Smooth muscle cell (in vitro differentiated cells): ENCODE data around the gene DHRS9. TPM values are rescaled to one million over a fixed set of nuclear protein-coding genes. Genes with fewer than 3 reads are reported as not detected.

Source experiments
- DNase-seq: peaks from one replicate; lab custom pipeline; 2025; ENCODE audit not compliant: unreplicated experiment; lab: John Stamatoyannopoulos, UW
- H2AFZ ChIP-seq: fragments of 200-600 bp; sonication (generic); 2 replicates; pipeline ENCODE4 v1.6.0; 2016; ENCODE audit warnings: antibody characterized with exemption, low read depth, mild to moderate bottlenecking
- H3F3A ChIP-seq: fragments of 200-600 bp; sonication (generic); 2 replicates; pipeline ENCODE4 v1.6.0; 2017; ENCODE audit warnings: antibody characterized with exemption, low read depth
- H3K27ac ChIP-seq: fragments of 200-600 bp; sonication (generic); 2 replicates; pipeline ENCODE4 v1.5.1; 2016; ENCODE audit warnings: low read depth, mild to moderate bottlenecking
- H3K27me3 ChIP-seq: fragments of 200-600 bp; sonication (generic); 2 replicates; pipeline ENCODE4 v1.6.1; 2016; ENCODE audit warnings: low read depth, mild to moderate bottlenecking
- H3K36me3 ChIP-seq: fragments of 200-600 bp; sonication (generic); 2 replicates; pipeline ENCODE4 v1.5.1; 2016; ENCODE audit warnings: low read depth
- H3K4me1 ChIP-seq: fragments of 200-600 bp; sonication (generic); 2 replicates; pipeline ENCODE4 v1.5.1; 2016; ENCODE audit warnings: low read depth
- H3K4me2 ChIP-seq: fragments of 200-600 bp; sonication (generic); 2 replicates; pipeline ENCODE4 v1.6.0; 2016; ENCODE audit warnings: mild to moderate bottlenecking
- H3K4me3 ChIP-seq: fragments of 200-600 bp; sonication (generic); 2 replicates; pipeline ENCODE4 v1.5.1; 2016; ENCODE audit warnings: mild to moderate bottlenecking
- H3K79me2 ChIP-seq: fragments of 200-600 bp; sonication (generic); 2 replicates; pipeline ENCODE4 v1.6.0; 2016; ENCODE audit warnings: low read depth, mild to moderate bottlenecking
- H3K9ac ChIP-seq: fragments of 200-600 bp; sonication (generic); 2 replicates; pipeline ENCODE4 v1.6.0; 2016; ENCODE audit warnings: low read depth
- H3K9me3 ChIP-seq: fragments of 200-600 bp; sonication (generic); replicated peaks from 2 replicates; pipeline ENCODE4 v1.5.1; 2016; ENCODE audit warnings: low read depth
- H4K20me1 ChIP-seq: fragments of 200-600 bp; sonication (generic); 2 replicates; pipeline ENCODE4 v1.6.0; 2016; ENCODE audit warnings: low read depth
- CTCF ChIP-seq: fragments of 200-600 bp; sonication (generic); IDR thresholded peaks from 2 replicates; pipeline ENCODE4 v1.5.1; 2017; ENCODE audit warnings: borderline replicate concordance, mild to moderate bottlenecking, antibody characterized with exemption; ENCODE audit not compliant: insufficient read depth, poor library complexity, severe bottlenecking
- WGBS: methylation state at CpG from one replicate; pipeline ENCODE4 v1.1.7; 2016; ENCODE audit warnings: low lambda C conversion rate; 5-methylcytosine and 5-hydroxymethylcytosine counted together
- polyA plus RNA-seq: library from polyadenylated mRNA; unstranded; fragments of >200 nt; fragmentation: Nextera tagmentation; extraction: Ambion mirVana; gene quantifications from 2 replicates; pipeline ENCODE4 v1.2.1, GENCODE V29; 2016
- total RNA-seq: library from RNA; depleted of rRNA; stranded (reverse); fragments of >200 nt; gene quantifications from 2 replicates; pipeline ENCODE4 v1.2.3, GENCODE V29; 2014

Gene DHRS9
- total and polyA plus RNA-seq, 2 experiments from 2014 or later: 0.09 to 0.38 TPM

GRCh38 chr2:169116327-169116726 is 47.0 kb downstream of the DHRS9 start:
- H3K9ac ChIP-seq: no peak overlapping the region
- H3K9me3 ChIP-seq: no peaks in the 10 kb centered on the region
- H3K4me1 ChIP-seq: no peaks in the 10 kb centered on the region
- H3K27me3 ChIP-seq: peaks cover 25% of the 10 kb centered on the region
- no peak overlapping the region for H3K4me2 ChIP-seq
- H3K79me2 ChIP-seq: no peaks in the 10 kb centered on the region
- no peak for TF ChIP-seq CTCF
- no peak overlapping the region for H2AFZ ChIP-seq
- no peaks in the 10 kb centered on the region for H3K36me3 ChIP-seq
- H3K27ac ChIP-seq: no peak overlapping the region
- H4K20me1 ChIP-seq: no peaks in the 10 kb centered on the region
- DNase-seq: no peak
- 89% methylated on average over 2 of the region's 2 CpGs for WGBS
- no peak overlapping the region for H3K4me3 ChIP-seq
- H3F3A ChIP-seq: no peaks in the 10 kb centered on the region

GRCh38 chr2:169116993-169117392 is 47.6 kb downstream of the DHRS9 start:
- Histone ChIP-seq H3K4me2 (no peak overlapping the region), H3K27me3 (peaks cover 22% of the 10 kb centered on the region), H4K20me1 (no peaks in the 10 kb centered on the region), H3K36me3 (no peaks in the 10 kb centered on the region), H3F3A (no peaks in the 10 kb centered on the region), H3K4me1 (no peaks in the 10 kb centered on the region), H3K4me3 (no peak overlapping the region), H3K79me2 (no peaks in the 10 kb centered on the region), H3K9me3 (no peaks in the 10 kb centered on the region), H2AFZ (no peak overlapping the region), H3K9ac (no peak overlapping the region), H3K27ac (no peak overlapping the region)
- no peak for DNase-seq
- no peak for TF ChIP-seq CTCF

GRCh38 chr2:169118060-169118459 is 48.7 kb downstream of the DHRS9 start:
- Histone ChIP-seq H2AFZ (no peak overlapping the region), H3K79me2 (no peaks in the 10 kb centered on the region), H3K4me2 (no peak overlapping the region), H4K20me1 (no peaks in the 10 kb centered on the region), H3K36me3 (no peaks in the 10 kb centered on the region), H3K9ac (no peak overlapping the region), H3K4me1 (no peaks in the 10 kb centered on the region), H3K4me3 (no peak overlapping the region), H3K27me3 (peaks cover 28% of the 10 kb centered on the region), H3K9me3 (no peaks in the 10 kb centered on the region), H3F3A (no peaks in the 10 kb centered on the region), H3K27ac (no peak overlapping the region)
- no peak for TF ChIP-seq CTCF
- DNase-seq: no peak
- WGBS: 53% methylated on average over 2 of the region's 2 CpGs

DNA sequence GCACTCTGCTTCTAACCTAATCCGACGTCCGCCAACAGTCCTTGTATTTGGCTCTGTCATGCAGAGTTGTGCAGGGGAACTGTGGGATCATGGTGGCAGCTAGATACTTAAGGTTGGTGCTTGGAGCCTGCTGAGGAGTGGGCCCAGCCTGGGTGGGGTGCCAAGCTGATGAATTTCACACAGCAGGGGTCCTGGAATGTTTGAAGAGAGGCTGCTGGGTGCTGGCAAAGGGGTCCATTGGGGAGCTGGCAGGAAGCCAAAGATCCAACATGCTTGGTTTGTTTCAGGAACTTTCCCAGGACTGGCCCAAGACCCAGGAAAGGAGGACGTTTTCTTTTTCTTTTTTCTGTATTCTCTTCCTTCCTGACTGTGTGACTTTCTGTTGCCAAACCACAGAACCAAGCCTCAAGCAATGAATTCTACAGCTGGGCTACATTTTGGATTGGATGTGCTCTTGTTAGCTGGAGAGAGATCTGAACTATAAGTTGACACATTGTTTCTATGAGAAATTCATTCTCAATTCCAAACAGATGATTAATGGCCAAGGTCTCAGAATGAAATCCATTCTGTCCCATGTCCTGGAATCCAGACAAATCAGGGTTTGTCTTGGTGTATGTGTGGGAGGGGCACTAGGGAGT is 49.9 kb downstream of the DHRS9 start:
- DNase-seq: no peak
- no peaks in the 10 kb centered on the region for H3K79me2 ChIP-seq

More for the DNA sequence above, 49.9 kb downstream of the DHRS9 start:
- Histone ChIP-seq H3K4me3 (no peak overlapping the region), H3K27me3 (peaks cover 35% of the 10 kb centered on the region), H3K4me2 (no peak overlapping the region), H3K4me1 (no peaks in the 10 kb centered on the region), H3K27ac (no peak overlapping the region), H3K36me3 (no peaks in the 10 kb centered on the region), H3F3A (no peaks in the 10 kb centered on the region), H4K20me1 (no peaks in the 10 kb centered on the region), H2AFZ (no peak overlapping the region), H3K9me3 (no peaks in the 10 kb centered on the region), H3K9ac (no peak overlapping the region)
- 75% methylated on average over 4 of the region's 4 CpGs for WGBS
- no peak for TF ChIP-seq CTCF
